Vagina (tissue), 2 donors: ENCODE measurements around the gene LRRC4C.

Experiments
- POLR2A ChIP-seq, 2 donors: fragments of 450-650 bp; IDR thresholded peaks; one replicate each; pipeline ENCODE4 v1.6.1; 2017; ENCODE audit warnings: antibody characterized with exemption in 2 of 2, mild to moderate bottlenecking in 2 of 2, moderate library complexity in 2 of 2
- TF ChIP-seq, protein P1 (sequence below), 3 experiments: fragments of 450-650 bp in 2 of 3; fragments of 200-600 bp in 1 of 3; sonication (generic) in 1 of 3; IDR thresholded peaks; one replicate each; pipeline ENCODE4 v1.5.1; 2017 to 2019; ENCODE audit warnings: antibody characterized with exemption in 3 of 3, mild to moderate bottlenecking in 2 of 3, moderate library complexity in 2 of 3

DNA sequence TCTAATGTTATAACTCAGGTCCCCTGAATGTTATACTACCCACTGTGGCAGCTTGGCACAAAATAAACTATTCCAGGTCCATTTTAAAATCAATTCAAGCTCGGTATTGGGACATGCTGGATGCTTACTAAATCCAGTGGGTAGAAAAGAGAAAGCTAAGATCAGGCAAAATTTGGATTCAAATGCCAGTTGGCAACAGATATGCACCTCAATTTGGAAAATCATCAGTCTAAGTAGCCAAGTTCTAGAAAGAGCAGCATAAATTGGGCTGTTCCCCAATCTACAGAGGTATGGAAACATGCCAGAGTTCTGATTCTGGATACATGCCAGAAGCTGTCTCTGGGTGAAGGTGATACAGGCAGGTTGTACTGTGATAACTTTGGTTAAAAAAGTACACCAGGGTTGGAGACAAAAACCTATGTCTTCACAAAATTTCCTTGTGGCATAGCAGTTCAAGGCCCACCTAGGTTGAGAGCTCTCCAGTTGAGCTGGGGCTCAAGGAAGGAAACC, 427.8 kb downstream of the LRRC4C start:
- TF ChIP-seq, protein P1, sequence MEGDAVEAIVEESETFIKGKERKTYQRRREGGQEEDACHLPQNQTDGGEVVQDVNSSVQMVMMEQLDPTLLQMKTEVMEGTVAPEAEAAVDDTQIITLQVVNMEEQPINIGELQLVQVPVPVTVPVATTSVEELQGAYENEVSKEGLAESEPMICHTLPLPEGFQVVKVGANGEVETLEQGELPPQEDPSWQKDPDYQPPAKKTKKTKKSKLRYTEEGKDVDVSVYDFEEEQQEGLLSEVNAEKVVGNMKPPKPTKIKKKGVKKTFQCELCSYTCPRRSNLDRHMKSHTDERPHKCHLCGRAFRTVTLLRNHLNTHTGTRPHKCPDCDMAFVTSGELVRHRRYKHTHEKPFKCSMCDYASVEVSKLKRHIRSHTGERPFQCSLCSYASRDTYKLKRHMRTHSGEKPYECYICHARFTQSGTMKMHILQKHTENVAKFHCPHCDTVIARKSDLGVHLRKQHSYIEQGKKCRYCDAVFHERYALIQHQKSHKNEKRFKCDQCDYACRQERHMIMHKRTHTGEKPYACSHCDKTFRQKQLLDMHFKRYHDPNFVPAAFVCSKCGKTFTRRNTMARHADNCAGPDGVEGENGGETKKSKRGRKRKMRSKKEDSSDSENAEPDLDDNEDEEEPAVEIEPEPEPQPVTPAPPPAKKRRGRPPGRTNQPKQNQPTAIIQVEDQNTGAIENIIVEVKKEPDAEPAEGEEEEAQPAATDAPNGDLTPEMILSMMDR (IDR thresholded peaks at IDR 0.05): no peak
- TF ChIP-seq POLR2A (IDR thresholded peaks at IDR 0.05): no peak
